K562 (cell line): Measurements from ENCODE around the gene CTDSP1. TPM values are rescaled to one million over a fixed set of nuclear protein-coding genes. Genes with fewer than 3 reads are reported as not detected.

Source experiments
- CBFB ChIP-seq: sonication (generic); formaldehyde crosslinking; IDR thresholded peaks from 2 replicates; pipeline ENCODE4 v1.4.0; 2020; ENCODE audit warnings: mild to moderate bottlenecking, missing genetic modification reagents
- GABPB1 ChIP-seq: sonication (generic); formaldehyde crosslinking; IDR thresholded peaks from 2 replicates; pipeline ENCODE4 v1.8.0; 2022; ENCODE audit warnings: mild to moderate bottlenecking, missing genetic modification reagents
- GTF2E2 ChIP-seq: fragments of 200-800 bp; sonication (Bioruptor generic); IDR thresholded peaks from 2 replicates; pipeline ENCODE4 v1.6.1; 2016; ENCODE audit warnings: missing genetic modification characterization, missing compliant biosample characterization
- IFI16 ChIP-seq: fragments of 250-450 bp; sonication (Bioruptor Pico); IDR thresholded peaks from 2 replicates; pipeline ENCODE4 v2.1.2; 2022; ENCODE audit warnings: mild to moderate bottlenecking, inconsistent platforms
- MAZ ChIP-seq, 2 experiments: fragments of 450-650 bp in 1 of 2; sonication (generic) in 1 of 2; formaldehyde crosslinking; IDR thresholded peaks in 1 of 2; conservative IDR thresholded peaks in 1 of 2; 2 replicates each; pipeline versions ENCODE4 v1.4.0 to v1.5.0; 2020; ENCODE audit warnings: mild to moderate bottlenecking in 1 of 2, missing genetic modification reagents in 1 of 2
- MEIS2 ChIP-seq: fragments of 450-650 bp; IDR thresholded peaks from 2 replicates; pipeline ENCODE4 v1.6.1; 2014; ENCODE audit warnings: mild to moderate bottlenecking; ENCODE audit not compliant: partially characterized antibody
- REST ChIP-seq, 2 experiments: fragments of 450-650 bp; formaldehyde crosslinking in 1 of 2; IDR thresholded peaks; 2 replicates each; pipeline versions ENCODE4 v1.4.0 to v1.6.1; 2014 to 2020; ENCODE audit warnings: mild to moderate bottlenecking in 2 of 2, borderline replicate concordance in 1 of 2, low read depth in 1 of 2
- SMARCC2 ChIP-seq: fragments of 450-650 bp; IDR thresholded peaks from 2 replicates; pipeline ENCODE4 v1.6.1; 2017; ENCODE audit warnings: antibody characterized with exemption, moderate library complexity, mild to moderate bottlenecking, low read depth
- SMARCE1 ChIP-seq: fragments of 450-650 bp; IDR thresholded peaks from 2 replicates; pipeline ENCODE4 v1.7.1; 2016; ENCODE audit warnings: mild to moderate bottlenecking
- STAT6 ChIP-seq: sonication (generic); formaldehyde crosslinking; IDR thresholded peaks from 2 replicates; pipeline ENCODE4 v1.8.1; 2023; ENCODE audit warnings: mild to moderate bottlenecking, missing genetic modification reagents
- TAL1 ChIP-seq: fragments of 450-650 bp; IDR thresholded peaks from 2 replicates; pipeline ENCODE4 v1.6.1; 2016; ENCODE audit warnings: mild to moderate bottlenecking
- VEZF1 ChIP-seq: fragments of 200-800 bp; sonication (Bioruptor generic); IDR thresholded peaks from 2 replicates; pipeline ENCODE4 v1.6.1; 2017; ENCODE audit warnings: missing genetic modification characterization, missing compliant biosample characterization
- ZNF121 ChIP-seq: sonication (generic); formaldehyde crosslinking; conservative IDR thresholded peaks from 2 replicates; pipeline ENCODE4 v1.8.0; 2022; ENCODE audit warnings: missing genetic modification reagents
- ZNF551 ChIP-seq: fragments of 250-450 bp; sonication (Bioruptor Pico); IDR thresholded peaks from 2 replicates; pipeline ENCODE4 v1.5.0; 2021; ENCODE audit warnings: mild to moderate bottlenecking, moderate library complexity
- ZNF589 ChIP-seq: fragments of 200-800 bp; sonication (Bioruptor generic); IDR thresholded peaks from 2 replicates; pipeline ENCODE4 v1.6.1; 2016; ENCODE audit warnings: low read depth, missing genetic modification characterization, missing compliant biosample characterization
- polyA plus RNA-seq, 8 experiments: library from polyadenylated mRNA; depleted of rRNA in 4 of 8; stranded (reverse) in 5 of 8; unstranded in 3 of 8; fragments of >200 nt; fragmentation: Nextera tagmentation in 2 of 8; fragmentation: Illumina TruSeq in 1 of 8; extraction: Ambion mirVana in 2 of 8; extraction: Trizol in 1 of 8; gene quantifications; 2 replicates each; pipeline versions ENCODE4 v1.2.1 to v1.2.3, GENCODE V29; 2011 to 2014; ENCODE audit warnings: inconsistent platforms in 1 of 8, missing spikeins in 1 of 8
- total RNA-seq, 7 experiments: library from RNA; depleted of rRNA in 6 of 7; stranded (reverse); fragments of >200 nt in 6 of 7; fragmentation: Illumina TruSeq in 2 of 7; extraction: Trizol in 2 of 7; gene quantifications; 2 replicates each; pipeline versions ENCODE4 v1.2.1 to v1.2.3, GENCODE V29; 2011 to 2021; ENCODE audit warnings: low replicate concordance in 1 of 7

CTDSP1 gene
- total and polyA plus RNA-seq, 9 of the 15 experiments (the other 6 are each of a cell fraction or from before 2014, with no cell fraction given), result 2.4 to 74.8 (median 45.8) TPM

GRCh38 chr2:218395826-218396687 lies 3.6 kb upstream of the CTDSP1 start (continued):
- no peak for TF ChIP-seq STAT6
- peak; percentile 97 for TF ChIP-seq VEZF1 (CRISPR knock-in tag)
- no peak for TF ChIP-seq SMARCC2
- TF ChIP-seq ZNF589, result no peak
- no peak for TF ChIP-seq ZNF121 (CRISPR knock-in tag)
- TF ChIP-seq ZNF551 (CRISPR knock-in tag), result no peak
- peak; percentile 43; the same call in 1 of the 2 replicates for TF ChIP-seq GABPB1 (CRISPR knock-in tag)
- TF ChIP-seq TAL1, result no peak; the same call in 1 of the 2 replicates
- TF ChIP-seq IFI16 (CRISPR knock-in tag), result no peak
- peak; percentile 76 for TF ChIP-seq REST (IDR thresholded peaks at IDR 0.05; ENCODE audit: borderline replicate concordance)
- no peak for TF ChIP-seq REST (CRISPR knock-in tag; IDR thresholded peaks at IDR 0.05; ENCODE audit: low read depth)
- no peak for TF ChIP-seq MEIS2
- no peak; the same call in 1 of the 2 replicates for TF ChIP-seq GTF2E2 (tag)
- no peak for TF ChIP-seq SMARCE1
- no peak for TF ChIP-seq CBFB (CRISPR knock-in tag)
- peak; percentile 98 to 99 for TF ChIP-seq MAZ (CRISPR knock-in tag; conservative IDR thresholded peaks at IDR 0.05 in 1 of 2, IDR thresholded peaks at IDR 0.05 in 1 of 2)
